Brain microvascular endothelial cell (primary cell): ENCODE measurements around the gene NOSIP.
"Not testable (repeated sequence)": the region's sequence is repeated elsewhere in the genome, so short reads cannot be mapped to it uniquely, and the experiment has no call there.

Experiments
- DNase-seq: peaks from one replicate; pipeline ENCODE4 v3.0.0-alpha.2; 2020
- H3K27ac ChIP-seq: fragments of 250-450 bp; sonication (Bioruptor Pico); 2 replicates; pipeline ENCODE4 v1.5.1; 2020; ENCODE audit warnings: mild to moderate bottlenecking, moderate library complexity
- H3K27me3 ChIP-seq: fragments of 250-450 bp; sonication (Bioruptor Pico); replicated peaks from 2 replicates; pipeline ENCODE4 v1.5.1; 2020; ENCODE audit warnings: mild to moderate bottlenecking
- H3K36me3 ChIP-seq: fragments of 250-450 bp; sonication (Bioruptor Pico); replicated peaks from 2 replicates; pipeline ENCODE4 v1.5.1; 2020; ENCODE audit warnings: mild to moderate bottlenecking
- H3K4me3 ChIP-seq: 2 replicates; pipeline ENCODE4 v1.5.1; 2011; ENCODE audit warnings: low read depth, mild to moderate bottlenecking, control low read depth, low read length, moderate library complexity
- CTCF ChIP-seq: IDR thresholded peaks from 2 replicates; pipeline ENCODE4 v1.5.1; 2011; ENCODE audit warnings: low read depth, mild to moderate bottlenecking, moderate library complexity, low read length, control low read depth, inconsistent platforms; ENCODE audit errors: missing control alignments
- in situ Hi-C: cut with HindIII; loops from 2 replicates; pipeline ENCODE4 v1.10.0; 2017; ENCODE audit warnings: low sequenced_read_pairs, low pct_ligation_motif_present

The NOSIP gene

DNA sequence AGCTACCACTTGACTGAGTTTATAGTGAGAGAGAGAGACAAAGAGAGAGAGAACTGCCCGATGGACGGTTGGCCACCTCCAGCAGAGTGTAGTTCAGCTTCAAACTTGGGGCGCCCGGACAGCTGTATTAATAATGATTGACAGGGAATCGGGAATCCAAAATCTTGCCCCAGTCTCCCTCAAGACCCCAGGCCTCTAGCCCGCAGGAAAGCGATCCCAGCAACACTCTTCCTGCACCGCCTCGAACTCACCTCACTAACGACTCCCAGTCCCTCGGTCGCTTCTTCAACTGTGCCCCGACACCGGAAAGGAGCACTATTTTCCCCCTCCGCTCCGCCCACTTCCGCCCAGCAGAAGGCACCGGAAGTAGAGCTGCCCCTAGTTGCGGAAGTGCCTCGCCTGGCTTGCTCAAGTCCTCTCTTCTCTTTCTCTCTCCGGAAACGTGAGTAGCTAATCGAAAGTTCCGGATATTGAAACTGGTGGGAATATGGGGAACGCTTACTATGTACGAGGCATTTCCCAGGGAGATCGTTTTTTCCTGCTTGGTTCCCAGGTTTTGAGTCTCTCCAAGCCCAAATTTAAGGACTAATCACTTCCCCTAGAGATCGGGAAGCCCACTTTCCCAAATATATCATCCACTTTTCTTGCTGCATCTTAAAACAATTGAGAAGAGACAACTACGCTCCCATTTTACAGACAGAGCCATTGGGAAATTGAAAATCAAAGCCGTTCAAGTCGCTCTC, at the start of gene NOSIP:
Gene NOSIP (minus strand): TSS at position 293 of the 743 bp plus-strand sequence. CDS start 19,865 bp downstream, outside the sequence.
- Histone ChIP-seq H3K27ac (peak within 1 kb of the TSS; percentile 23), H3K27me3 (no peaks in the 10 kb centered on the region), H3K36me3 (peaks cover 10% of the 10 kb centered on the region), H3K4me3 (peak within 1 kb of the TSS; percentile 91)
- DNase-seq = peak; percentile 92
- in situ Hi-C loops = no loop called here
- TF ChIP-seq CTCF = no peak

DNA sequence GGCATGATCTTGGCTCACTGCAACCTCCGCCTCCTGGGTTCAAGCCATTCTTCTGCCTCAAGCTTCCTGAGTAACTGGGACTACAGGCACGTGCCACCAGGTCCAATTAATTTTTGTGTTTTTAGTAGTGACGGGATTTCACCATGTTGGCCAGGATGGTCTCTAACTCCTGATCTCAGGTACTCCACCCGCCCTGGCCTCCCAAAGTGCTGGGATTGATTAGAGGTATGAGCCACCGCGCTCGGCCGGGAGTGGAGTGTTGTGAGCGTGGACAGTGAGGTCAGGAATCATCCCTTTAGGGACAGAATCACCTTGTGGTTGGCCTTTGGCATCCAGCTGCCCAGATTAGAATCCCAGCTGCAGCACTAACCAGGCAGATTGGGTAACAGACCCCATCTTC, 49.3 kb upstream of the NOSIP start:
- in situ Hi-C loops = no loop called here
- Histone ChIP-seq H3K27me3 (no peaks in the 10 kb centered on the region), H3K4me3 (no peak overlapping the region), H3K27ac (no peak overlapping the region), H3K36me3 (peaks cover 12% of the 10 kb centered on the region)
- no peak for DNase-seq
- TF ChIP-seq CTCF = no peak

DNA sequence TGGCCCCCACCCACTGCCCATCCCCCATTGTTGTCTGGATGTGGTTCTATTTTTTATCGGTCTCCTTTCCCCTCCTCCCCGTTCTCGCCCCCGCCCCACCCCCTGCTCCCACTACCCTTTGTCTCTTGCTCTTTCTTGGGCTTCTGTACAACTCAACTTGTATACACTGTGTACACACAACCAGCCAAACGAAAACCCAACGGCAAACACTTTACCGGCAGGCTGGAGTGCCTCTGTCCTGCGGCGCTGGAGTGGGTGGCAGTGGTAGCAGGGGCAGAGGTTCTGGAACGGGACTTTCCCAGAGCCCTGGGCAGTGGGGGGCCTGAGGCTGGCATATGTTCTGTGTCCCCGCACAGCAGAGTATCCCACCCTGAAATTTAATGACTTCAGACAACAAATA, 45.9 kb upstream of the NOSIP start:
- Histone ChIP-seq H3K36me3 (peaks cover 19% of the 10 kb centered on the region), H3K27me3 (no peaks in the 10 kb centered on the region), H3K4me3 (no peak overlapping the region), H3K27ac (no peak overlapping the region)
- no peak for TF ChIP-seq CTCF
- in situ Hi-C loops = no loop called here
- no peak for DNase-seq

DNA sequence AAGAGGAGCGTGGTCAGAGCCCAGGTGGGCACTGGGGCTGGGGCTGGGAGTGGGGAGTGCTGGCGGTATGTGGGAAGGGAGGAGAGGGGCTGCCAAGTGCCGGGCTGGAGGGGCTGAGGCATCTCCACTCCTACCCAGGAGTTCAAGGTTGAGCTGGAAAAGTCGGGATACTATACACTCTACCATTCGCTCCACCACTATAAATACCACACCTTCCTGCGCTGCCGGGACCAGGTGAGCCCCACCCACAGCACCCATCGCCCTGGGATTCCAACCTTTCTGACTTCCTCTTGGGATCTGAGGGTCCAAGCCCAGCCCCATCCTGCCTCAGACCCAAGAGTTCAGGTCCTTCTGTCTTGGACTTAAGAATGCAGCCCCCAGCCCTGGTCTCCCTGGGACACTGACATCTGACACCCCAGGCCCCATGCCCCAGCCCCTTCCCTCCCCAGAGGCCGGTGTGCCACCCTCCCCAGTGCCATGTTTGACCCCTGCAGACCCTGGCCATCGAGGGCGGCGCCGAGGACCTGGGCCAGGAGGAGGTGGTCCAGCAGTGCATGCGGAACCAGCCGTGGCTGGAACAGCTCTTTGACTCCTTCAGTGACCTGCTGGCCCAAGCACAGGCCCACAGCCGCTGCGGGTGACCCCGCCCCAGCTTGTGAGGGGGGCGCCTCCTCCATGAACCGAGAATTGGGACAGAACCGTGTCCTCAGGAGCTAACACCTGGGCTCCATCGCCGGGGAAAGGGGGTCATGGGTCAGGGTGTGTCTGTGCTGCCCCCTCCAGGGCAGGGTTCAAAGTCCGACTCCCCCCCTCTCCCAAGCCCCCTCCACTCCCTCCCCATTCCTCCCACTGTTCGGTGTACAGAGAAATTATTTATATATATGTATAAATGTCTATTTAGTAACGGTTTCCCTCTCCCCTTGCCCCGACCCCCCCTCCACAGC, 44.9 kb upstream of the NOSIP start:
- Histone ChIP-seq H3K27ac (no peak overlapping the region), H3K36me3 (peaks cover 20% of the 10 kb centered on the region), H3K4me3 (no peak overlapping the region), H3K27me3 (no peaks in the 10 kb centered on the region)
- no peak for TF ChIP-seq CTCF
- DNase-seq = no peak
- in situ Hi-C loops = no loop called here

DNA sequence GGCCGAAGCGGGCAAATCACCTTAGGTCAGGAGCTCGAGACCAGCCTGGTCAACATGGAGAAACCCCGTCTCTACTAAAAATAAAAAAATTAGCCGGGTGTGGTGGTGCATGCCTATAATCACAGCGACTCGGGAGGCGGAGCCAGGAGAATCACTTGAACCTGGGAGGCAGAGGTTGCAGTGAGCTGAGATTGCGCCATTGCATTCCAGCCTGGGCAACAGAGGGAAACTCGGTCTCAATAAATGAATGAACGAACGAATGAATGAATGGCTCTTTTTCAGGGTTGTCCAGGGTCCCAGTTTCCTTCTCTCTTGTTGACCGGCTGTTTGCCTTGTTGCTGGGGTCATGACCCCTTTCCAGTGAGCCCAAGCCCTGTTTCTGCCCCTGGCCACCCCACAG, 37.5 kb upstream of the NOSIP start:
- H3K4me3 ChIP-seq, H3K27ac ChIP-seq, in situ Hi-C loops, DNase-seq, H3K27me3 ChIP-seq: not testable (repeated sequence)
- H3K36me3 ChIP-seq = peaks cover 37% of the 10 kb centered on the region

DNA sequence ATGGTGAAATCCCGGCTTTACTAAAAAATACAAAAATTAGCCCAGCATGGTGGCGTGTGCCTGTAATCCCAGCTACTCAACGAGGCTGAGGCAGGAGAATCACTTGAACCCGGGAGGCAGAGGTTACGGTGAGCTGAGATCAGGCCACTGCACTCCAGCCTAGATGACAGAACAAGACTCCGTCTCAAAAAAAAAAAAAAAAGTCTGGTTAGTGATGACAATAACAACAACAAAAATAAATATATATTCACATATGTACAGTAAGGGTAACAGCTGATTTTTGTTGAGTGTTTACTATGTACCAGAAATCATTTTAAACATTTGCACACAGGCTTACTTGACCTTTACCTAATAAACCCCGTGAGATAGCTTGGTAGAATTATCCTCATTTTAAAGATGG, 36.6 kb upstream of the NOSIP start:
- H3K27me3 ChIP-seq = no peaks in the 10 kb centered on the region
- H3K36me3 ChIP-seq = peaks cover 37% of the 10 kb centered on the region
- no peak overlapping the region for H3K4me3 ChIP-seq
- in situ Hi-C loops = no loop called here
- H3K27ac ChIP-seq = no peak overlapping the region
- no peak for TF ChIP-seq CTCF
- no peak for DNase-seq
